ENCODE measurements around the gene PTPN22.

Gene PTPN22

DNA sequence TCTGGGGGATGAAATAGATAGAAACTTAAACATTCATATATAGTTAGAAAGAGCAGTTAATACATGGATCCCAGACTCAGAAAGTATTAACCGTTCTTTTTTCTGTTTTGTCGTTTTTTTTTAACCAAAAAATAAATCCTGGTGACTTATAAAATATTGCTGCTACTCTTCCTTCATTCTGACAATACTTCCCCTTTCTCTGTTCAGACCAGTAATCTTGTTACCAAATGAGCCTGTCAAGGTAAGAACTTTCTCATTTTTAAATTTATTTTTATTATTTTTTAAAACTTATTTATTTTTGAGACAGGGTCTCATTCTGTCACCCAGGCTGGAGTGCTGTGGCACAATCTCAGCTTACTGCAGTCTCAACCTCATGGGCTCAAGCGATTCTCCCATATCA, 13.7 kb downstream of the PTPN22 start (continued):
- TF ChIP-seq GLIS2 (tag by site-specific recombination; IDR thresholded peaks at IDR 0.05) (no peak), ZNF549 (tag by site-specific recombination; IDR thresholded peaks at IDR 0.05) (no peak), ZNF560 (tag by site-specific recombination; IDR thresholded peaks at IDR 0.05; ENCODE audit: borderline replicate concordance) (no peak), TCF7L2 (IDR thresholded peaks at IDR 0.05; ENCODE audit: borderline replicate concordance, low read depth, low read length) (no peak), MYNN (tag by site-specific recombination; IDR thresholded peaks at IDR 0.05; ENCODE audit: borderline replicate concordance) (no peak), ZIC2 (tag by site-specific recombination; IDR thresholded peaks at IDR 0.05) (no peak), ZFP41 (tag by site-specific recombination; IDR thresholded peaks at IDR 0.05; ENCODE audit: borderline replicate concordance) (no peak), ZNF530 (tag by site-specific recombination; IDR thresholded peaks at IDR 0.05; ENCODE audit: low read depth) (no peak)

- Histone ChIP-seq H3K4me1 (ENCODE audit: control insufficient read depth, insufficient read depth, low read length) (no peaks in the 10 kb centered on the region), H3K27ac (ENCODE audit: extremely low read depth, low read depth, low read length) (no peak overlapping the region), H3K4me3 (ENCODE audit: low read depth, low read length) (no peak overlapping the region), H3K9me3 (ENCODE audit: control insufficient read depth, insufficient read depth, low read depth, low read length) (no peaks in the 10 kb centered on the region), H3K36me3 (ENCODE audit: control insufficient read depth in 2 of 2, insufficient read depth in 1 of 2, low read length in 2 of 2) (no peaks in the 10 kb centered on the region)
- ChIA-PET POLR2A (no interaction called here), CTCF (interaction anchor here (0.6 to 1.6 kb wide), 4 partner anchors 11 to 22 kb away, joined by 3 to 4 read pairs (median 3); no protein-coding TSS in a partner anchor)
- TF ChIP-seq ZNF621 (tag by site-specific recombination; IDR thresholded peaks at IDR 0.05) (no peak), REPIN1 (tag by site-specific recombination; IDR thresholded peaks at IDR 0.05; ENCODE audit: low read depth) (no peak), ZNF639 (tag by site-specific recombination; IDR thresholded peaks at IDR 0.05) (no peak), ZNF830 (tag by site-specific recombination; IDR thresholded peaks at IDR 0.05; ENCODE audit: low read depth) (no peak), HOXD13 (CRISPR knock-in tag; IDR thresholded peaks at IDR 0.05; ENCODE audit: borderline replicate concordance) (no peak)
- TF ChIP-seq, protein P1, sequence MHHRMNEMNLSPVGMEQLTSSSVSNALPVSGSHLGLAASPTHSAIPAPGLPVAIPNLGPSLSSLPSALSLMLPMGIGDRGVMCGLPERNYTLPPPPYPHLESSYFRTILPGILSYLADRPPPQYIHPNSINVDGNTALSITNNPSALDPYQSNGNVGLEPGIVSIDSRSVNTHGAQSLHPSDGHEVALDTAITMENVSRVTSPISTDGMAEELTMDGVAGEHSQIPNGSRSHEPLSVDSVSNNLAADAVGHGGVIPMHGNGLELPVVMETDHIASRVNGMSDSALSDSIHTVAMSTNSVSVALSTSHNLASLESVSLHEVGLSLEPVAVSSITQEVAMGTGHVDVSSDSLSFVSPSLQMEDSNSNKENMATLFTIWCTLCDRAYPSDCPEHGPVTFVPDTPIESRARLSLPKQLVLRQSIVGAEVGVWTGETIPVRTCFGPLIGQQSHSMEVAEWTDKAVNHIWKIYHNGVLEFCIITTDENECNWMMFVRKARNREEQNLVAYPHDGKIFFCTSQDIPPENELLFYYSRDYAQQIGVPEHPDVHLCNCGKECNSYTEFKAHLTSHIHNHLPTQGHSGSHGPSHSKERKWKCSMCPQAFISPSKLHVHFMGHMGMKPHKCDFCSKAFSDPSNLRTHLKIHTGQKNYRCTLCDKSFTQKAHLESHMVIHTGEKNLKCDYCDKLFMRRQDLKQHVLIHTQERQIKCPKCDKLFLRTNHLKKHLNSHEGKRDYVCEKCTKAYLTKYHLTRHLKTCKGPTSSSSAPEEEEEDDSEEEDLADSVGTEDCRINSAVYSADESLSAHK (tag by site-specific recombination; IDR thresholded peaks at IDR 0.05), result no peak
- TF ChIP-seq, protein P2, sequence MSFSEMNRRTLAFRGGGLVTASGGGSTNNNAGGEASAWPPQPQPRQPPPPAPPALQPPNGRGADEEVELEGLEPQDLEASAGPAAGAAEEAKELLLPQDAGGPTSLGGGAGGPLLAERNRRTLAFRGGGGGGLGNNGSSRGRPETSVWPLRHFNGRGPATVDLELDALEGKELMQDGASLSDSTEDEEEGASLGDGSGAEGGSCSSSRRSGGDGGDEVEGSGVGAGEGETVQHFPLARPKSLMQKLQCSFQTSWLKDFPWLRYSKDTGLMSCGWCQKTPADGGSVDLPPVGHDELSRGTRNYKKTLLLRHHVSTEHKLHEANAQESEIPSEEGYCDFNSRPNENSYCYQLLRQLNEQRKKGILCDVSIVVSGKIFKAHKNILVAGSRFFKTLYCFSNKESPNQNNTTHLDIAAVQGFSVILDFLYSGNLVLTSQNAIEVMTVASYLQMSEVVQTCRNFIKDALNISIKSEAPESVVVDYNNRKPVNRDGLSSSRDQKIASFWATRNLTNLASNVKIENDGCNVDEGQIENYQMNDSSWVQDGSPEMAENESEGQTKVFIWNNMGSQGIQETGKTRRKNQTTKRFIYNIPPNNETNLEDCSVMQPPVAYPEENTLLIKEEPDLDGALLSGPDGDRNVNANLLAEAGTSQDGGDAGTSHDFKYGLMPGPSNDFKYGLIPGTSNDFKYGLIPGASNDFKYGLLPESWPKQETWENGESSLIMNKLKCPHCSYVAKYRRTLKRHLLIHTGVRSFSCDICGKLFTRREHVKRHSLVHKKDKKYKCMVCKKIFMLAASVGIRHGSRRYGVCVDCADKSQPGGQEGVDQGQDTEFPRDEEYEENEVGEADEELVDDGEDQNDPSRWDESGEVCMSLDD (tag by site-specific recombination; IDR thresholded peaks at IDR 0.05), result no peak
These were observed 15.1 kb downstream of the PTPN22 start for GRCh38 chr1:113856401-113856790.

DNA sequence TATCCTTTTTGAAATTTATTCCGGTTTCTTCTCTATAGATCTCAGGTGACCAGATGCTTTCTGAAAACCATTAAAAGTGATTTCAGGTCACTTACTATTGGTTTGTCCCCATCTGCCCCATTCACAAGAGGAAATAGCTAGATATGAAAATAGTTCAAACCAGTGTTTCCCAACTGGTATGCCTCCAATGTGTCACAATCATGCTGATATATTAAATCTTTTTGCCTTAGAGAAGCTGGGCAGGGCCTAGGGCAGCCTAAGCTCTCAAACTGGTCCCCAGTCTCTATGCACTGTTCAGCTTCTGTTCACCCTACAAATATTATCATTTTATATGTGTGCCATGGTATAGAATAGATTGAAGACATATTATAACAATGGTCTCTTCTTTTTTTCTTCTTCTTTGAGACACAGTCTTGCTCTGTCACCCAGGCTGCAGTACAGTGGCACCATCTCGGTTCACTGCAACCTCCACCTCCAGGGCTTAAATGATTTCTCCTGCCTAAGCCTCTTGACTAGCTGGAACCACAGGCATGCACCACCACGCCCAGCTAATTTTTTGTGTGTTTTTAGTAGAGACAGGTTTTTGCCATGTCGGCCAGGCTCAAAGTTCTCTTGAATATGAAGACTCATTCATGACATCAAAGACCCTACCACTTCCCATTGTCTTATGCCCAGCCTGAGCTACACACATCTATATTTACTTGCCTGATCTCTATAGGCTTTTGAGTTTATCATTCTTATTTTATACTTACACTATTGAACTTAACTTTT, 15.7 kb downstream of the PTPN22 start:
- CTCF ChIA-PET, result interaction anchor here (0.6 to 0.9 kb wide), 3 partner anchors 12 to 21 kb away, joined by 3 to 4 read pairs (median 3); no protein-coding TSS in a partner anchor
- no peaks in the 10 kb centered on the region for H3K4me1 ChIP-seq (ENCODE audit: control insufficient read depth, insufficient read depth, low read length)
- H3K9me3 ChIP-seq (ENCODE audit: control insufficient read depth, insufficient read depth, low read depth, low read length), result no peaks in the 10 kb centered on the region
- H3K27ac ChIP-seq (ENCODE audit: extremely low read depth, low read depth, low read length), result no peak overlapping the region
- TF ChIP-seq ZNF350 (tag by site-specific recombination; IDR thresholded peaks at IDR 0.05) (no peak), ZNF843 (tag by site-specific recombination; IDR thresholded peaks at IDR 0.05) (no peak), HOXC10 (CRISPR knock-in tag; IDR thresholded peaks at IDR 0.05) (no peak), ZNF621 (tag by site-specific recombination; IDR thresholded peaks at IDR 0.05) (no peak), ZXDB (tag by site-specific recombination; IDR thresholded peaks at IDR 0.05) (no peak), ZNF571 (tag by site-specific recombination; IDR thresholded peaks at IDR 0.05) (no peak), ZBTB21 (tag by site-specific recombination; IDR thresholded peaks at IDR 0.05) (no peak), GLIS2 (tag by site-specific recombination; IDR thresholded peaks at IDR 0.05) (no peak), ZNF169 (tag by site-specific recombination; IDR thresholded peaks at IDR 0.05) (no peak), ZNF626 (tag by site-specific recombination; IDR thresholded peaks at IDR 0.05) (no peak), KLF7 (tag by site-specific recombination; IDR thresholded peaks at IDR 0.05; ENCODE audit: borderline replicate concordance) (no peak)
- no peak overlapping the region for H3K4me3 ChIP-seq (ENCODE audit: low read depth, low read length)
- POLR2A ChIA-PET, result no interaction called here
- H3K36me3 ChIP-seq (ENCODE audit: control insufficient read depth in 2 of 2, insufficient read depth in 1 of 2, low read length in 2 of 2), result no peaks in the 10 kb centered on the region
